Stimulated activated CD8-positive, alpha-beta memory T cell treated with anti-CD3 and anti-CD28 coated beads, Interleukin-15, amount 100 ng/mL, for 1 hour (primary cell): Measurements from ENCODE around the gene INTS13.
"Not testable (repeated sequence)": the region's sequence is repeated elsewhere in the genome, so short reads cannot be mapped to it uniquely, and the experiment has no call there.

Source experiments
- DNase-seq: peaks from one replicate; pipeline ENCODE4 v3.0.0-alpha.2; 2020; ENCODE audit warnings: low read depth

The INTS13 gene

DNA sequence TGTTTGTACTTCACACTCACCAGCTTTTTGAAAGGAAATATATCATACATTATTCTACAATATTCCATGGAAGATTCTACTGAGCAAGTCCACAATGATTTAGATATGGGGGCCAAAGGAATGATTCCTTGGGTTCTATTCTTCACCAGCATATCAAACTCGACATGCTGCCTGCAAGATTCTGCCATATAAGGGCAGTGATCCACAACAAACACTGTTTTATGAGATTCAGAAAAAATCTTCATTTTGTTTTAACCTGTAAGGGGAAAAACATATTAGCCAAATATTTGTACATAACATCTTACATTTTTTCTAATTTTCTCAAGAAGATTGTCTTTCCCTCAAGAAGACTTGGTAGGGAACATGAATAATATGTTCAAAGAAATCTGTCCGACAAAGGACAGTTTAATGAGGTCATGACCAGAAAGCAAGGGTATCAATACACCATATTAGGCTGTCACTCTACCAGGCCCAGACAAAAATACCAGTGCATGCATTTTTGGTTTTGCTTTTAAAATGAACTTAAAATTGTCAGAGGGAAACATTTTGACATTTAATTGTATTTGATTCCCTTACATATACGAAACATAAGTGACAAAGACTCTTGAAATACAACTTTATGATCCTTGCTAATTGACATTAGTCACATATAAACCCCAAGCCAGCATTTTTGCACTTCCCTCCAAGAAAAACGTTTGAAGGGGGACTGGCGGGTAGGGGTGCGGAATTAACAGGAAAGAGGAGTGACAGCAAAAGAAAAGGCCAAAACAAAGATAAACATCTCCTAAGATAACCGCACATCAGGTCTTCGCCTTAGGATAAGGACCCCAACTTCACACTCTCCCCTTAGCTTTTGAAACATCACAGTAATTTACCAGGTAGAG, 980 bp downstream of the INTS13 start:
- no peak for DNase-seq

DNA sequence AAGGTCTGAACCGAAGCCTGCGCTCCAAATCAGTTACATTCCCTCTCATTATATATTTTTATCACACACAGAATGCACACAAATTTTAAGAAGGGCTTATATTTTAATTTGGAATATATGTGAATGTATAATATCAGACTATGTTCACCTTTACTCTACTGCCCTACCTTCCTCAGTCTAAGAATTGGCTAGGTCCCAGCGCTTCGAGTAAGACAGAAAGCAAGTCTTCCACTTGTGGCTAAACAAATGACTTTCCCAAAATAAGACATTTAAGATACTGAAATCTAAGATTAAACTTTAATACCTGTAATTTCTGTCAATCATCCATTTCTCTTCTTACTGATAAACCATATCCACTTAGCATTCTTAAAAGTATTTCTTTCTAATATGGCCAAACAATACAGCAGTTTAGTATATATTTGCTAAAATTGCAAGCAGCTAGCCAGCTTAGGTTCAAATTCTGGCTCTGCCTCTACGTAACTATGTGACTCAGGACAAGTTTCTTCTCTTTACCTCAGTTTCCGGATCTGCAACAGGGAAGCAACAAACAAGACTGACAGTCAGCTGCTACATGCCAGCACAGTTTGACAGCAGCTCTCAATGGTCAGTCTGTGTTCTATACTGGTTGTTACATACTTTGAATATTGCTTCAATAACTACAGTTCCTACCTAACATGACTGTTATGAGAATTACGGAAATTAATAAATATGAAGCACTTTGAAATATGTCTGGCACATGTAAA, 2.0 kb downstream of the INTS13 start:
- DNase-seq: no peak

DNA sequence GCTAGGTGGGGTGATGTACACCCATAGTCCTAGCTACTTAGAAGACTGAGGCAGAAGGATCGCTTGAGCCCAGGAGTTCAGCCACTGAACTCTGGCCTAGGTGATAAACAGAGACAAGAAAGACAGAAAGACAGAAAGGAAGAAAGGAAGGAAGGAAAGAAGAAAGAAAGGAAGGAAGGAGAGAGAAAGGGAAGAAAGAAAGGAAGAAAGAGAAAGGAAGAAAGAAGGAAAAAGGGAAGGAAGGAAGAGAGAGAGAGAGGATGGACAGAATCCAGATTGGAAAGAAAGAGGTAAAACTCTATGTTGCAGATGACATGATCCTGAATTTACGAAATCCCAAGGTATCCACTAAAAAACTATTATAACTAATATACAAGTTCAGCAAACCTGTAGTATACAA, 8.2 kb downstream of the INTS13 start:
- no peak for DNase-seq

DNA sequence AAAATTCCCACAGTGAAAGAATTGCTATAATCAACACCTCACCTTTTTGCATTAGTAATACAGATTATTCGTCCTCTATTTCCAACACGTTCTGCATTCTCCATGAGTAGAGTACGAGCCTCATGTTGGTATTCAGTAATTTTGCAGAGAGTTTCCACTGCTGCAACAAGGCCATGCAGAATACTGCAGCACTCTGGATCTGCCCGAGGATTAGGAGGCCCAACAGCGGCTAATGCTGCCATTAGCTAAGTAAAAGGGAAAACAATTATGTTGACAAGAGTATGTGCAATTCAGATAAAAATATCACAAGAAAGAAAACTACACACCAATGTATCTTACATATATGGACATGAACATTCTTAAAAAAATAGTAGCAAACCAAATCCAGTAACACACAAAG, 9.1 kb downstream of the INTS13 start:
- no peak for DNase-seq

DNA sequence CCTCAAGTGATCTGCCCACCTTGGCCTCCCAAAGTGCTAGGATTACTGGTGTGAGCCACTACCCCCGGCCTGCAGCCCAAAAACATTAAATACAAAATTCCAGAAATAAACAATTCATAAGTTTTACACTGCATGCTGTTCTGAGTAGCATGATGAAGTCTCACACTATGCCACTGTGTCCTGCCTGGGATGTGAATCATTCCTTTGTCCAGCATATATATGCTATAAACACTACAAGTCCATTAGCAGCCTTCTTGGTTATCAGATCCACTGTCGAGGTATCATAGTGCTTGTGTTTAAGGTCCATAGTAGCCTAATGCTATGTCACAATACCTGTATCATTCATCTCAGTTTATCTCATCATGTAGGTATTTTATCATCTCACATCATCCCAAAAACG, 15.9 kb downstream of the INTS13 start:
- no peak for DNase-seq

DNA sequence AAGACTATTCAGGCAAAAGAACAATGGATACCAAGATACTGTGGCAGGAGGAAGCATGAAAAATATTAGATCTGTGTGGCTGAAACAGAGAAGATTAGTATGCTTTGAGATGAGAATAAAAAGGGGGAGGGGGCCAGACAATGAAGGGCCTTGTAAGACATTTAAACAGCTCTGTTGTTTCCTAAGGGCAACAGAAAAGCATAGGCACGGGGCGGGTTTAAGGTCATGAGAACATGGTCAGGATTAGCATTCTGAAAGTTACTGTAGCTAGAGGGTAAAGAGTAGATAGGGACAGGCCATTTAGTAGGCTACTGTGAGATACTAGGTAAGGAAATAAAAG, 18.6 kb downstream of the INTS13 start:
- no peak for DNase-seq

DNA sequence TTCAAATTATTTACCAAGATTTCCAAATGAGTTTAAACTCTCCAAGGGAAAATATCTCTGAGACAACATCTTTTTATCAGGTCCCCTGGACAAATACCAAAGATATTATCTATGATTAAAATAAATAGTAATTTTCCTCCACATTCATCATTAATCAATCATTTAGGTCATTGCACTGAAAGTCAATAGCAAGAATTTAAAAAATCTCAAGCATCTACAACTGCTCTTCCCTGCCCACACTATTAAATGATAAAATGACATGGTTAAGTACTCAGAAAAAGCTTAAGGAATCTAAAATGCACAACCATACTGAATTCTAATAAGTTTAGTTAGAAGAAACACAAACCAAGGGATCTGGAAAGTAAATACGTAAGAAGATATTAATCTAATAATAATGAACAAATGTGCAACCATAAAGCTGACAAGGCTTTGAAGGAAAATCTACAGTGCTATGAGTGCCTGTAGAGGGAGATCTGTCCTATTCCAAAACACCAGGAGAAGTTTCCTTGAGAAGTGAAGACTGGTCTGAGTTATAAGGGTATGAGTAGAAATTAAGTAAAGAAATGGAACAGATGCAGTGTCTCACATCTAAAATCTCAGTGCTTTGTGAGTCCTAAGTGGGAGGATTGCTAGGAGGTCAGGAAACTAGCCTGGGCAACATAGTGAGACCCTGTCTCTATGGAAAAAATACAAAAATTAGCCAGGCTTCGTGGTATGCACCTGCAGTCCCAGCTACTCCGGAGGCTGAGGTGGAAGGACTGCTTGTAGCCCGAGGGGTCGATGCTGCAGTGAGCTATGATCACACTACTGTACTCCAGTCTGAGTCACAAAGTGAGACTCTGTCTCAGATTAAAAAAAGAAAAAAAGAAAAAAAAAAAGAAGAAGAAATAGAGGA, 19.2 kb downstream of the INTS13 start:
- no peak for DNase-seq

DNA sequence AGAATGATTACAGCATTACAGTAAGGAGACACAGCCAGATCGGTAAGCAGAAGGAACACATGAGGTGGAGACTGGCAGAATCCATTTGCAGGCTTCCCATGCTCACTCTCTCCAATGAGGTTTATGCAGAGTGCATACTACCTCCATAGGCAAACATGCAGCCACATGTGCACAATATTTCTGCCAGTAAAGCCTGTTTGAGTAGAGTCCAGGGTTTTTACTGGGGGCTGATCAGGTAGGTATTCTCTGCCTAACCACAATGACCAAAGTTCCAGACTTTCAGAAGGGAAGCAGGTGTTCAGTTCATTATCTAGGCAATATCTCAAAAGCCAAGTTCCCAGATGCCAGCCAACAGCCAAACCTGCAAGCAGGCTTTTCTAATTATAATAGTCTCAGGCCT, 31.1 kb downstream of the INTS13 start:
- DNase-seq: no peak

DNA sequence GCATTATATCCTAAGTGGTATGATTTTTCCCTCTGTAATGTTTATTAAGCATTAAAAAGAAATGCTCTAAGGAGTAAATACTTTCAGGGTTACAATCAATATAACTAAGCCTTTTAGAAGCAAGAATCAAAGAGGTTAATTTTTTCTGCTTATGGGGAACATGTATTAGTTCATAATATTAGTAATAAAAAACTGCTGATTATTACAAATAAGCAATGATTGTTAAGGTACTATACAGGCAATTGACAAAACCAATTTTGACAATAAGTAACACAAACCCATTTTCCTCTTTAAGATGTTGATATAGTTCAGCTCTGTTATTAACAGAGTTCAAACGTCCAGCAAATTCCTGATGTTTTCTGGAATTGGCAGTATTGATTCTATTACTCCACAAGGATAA, 31.8 kb downstream of the INTS13 start:
- DNase-seq: no peak

DNA sequence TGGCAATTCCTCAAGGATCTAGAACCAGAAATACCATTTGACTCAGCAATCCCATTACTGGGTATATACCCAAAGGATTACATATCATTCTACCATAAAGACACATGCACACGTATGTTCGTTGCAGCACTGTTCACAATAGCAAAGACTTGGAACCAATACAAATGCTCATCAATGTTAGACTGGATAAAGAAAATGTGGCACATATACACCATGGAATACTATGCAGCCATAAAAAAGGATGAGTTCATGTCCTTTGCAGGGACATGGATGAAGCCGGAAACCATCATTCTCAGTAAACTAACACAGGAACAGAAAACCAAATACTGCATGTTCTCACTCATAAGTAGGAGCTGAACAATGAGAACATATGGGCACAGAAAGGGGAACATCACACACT, 34.4 kb downstream of the INTS13 start:
- DNase-seq: not testable (repeated sequence)

DNA sequence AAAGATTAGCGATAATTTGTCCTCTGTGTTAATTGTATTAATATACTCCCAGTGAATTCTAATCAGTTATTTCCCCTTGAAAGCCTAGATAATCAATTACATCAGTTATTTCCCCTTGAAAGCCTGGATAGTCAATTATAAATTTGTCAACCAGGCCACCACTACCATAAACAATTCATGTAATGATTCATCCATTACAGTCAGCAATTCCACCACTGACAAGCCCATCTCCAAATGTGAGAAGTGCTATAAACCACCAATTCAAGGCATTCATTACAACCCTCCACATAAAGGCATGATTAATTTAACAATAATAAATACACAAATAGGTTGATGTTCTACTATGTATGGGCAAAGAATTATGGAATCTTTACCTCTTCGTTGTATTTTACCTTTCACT, 40.9 kb downstream of the INTS13 start:
- no peak for DNase-seq

DNA sequence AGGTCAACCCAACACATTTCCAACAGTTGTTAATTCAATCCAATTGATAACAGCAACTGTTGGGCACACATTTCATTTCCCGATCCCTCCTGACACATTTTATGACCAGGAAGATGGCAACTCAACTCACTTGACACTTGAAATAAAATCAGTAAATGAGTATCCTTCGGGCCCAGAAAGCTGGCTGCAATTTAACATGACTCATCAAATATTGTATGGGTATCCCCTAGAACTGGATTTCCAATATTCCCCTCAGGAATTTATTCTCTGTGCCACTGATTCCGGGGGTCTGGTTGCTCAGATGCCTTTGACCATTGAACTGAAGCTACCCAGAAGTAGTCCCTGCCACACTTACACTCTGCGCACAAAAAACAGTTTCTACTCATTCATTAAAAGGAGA, 42.1 kb downstream of the INTS13 start:
- no peak for DNase-seq

DNA sequence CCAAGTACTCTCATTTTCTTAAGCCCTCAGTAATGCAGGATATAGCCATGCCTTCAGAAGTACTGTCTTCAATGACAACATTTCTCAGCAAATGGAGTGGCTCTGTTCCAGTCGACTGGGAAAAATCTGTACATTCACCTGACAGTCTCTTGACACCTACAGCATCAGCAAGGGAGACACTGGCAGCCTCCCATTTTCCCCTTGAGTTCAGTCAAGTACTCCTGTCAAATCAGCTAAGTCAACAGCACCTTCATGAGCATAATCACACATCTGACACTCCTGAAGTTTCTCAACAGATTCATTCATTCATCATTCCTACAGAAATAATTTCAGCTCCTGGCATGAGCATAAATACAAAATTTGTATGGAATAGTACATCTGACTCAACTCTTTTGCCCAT, 46.1 kb downstream of the INTS13 start:
- no peak for DNase-seq

DNA sequence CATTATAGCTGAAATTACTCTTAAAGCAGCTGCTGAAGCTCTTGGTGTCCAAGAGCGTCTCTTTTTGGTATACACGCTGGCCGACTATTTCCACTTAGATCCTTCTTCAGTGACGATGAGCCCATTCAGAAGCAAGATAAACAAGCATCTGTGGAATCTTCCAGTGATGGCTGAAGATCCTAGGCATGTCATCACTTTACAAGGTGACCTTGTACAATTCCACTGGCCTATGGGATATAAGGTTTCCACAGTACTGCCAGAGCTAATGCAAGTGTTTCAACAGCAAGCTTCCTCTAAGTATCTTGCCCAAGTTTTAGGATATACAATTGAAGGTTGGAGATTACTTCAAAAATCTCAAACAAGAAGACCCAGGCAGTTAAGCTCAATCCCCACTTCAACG, 47.0 kb downstream of the INTS13 start:
- no peak for DNase-seq

DNA sequence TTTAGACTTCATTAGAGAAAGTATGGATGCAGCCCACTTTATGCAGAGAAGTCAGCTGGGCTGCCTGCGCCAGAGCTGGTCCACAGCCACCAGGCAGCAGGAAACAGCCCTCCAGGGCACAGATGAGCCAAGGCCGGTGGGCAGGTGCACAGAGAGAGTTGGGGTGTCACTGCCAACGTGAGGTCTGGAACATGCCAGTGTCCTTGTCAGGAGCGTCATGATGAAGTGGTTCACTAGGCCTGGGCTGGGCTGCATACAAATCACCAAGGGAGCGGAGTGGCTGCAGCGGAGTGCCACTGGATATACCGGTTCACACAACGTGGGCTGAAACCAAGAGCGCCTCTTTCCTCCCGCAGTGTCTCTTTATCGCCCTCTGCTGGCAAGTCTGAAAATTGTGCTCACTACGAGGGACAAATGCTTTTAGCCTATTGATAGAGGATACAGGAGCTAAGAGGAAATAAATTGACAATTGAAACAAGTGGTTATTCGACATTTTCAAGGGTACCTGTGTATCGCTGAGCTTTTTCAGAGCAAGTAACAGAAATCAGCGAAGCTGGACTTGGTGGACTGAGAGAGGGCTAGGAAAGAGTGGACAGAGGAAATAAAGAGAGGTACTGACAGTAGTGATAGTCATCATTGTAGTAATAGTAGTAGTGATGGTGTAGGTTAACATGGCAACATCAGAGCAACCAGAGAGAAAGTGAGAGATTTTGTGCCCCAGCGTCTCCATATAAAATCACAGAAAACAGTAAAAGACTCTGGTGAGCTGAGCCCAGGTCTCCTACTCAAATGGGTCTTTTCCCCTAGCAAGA, 52.8 kb downstream of the INTS13 start:
- DNase-seq: peak; percentile 77

DNA sequence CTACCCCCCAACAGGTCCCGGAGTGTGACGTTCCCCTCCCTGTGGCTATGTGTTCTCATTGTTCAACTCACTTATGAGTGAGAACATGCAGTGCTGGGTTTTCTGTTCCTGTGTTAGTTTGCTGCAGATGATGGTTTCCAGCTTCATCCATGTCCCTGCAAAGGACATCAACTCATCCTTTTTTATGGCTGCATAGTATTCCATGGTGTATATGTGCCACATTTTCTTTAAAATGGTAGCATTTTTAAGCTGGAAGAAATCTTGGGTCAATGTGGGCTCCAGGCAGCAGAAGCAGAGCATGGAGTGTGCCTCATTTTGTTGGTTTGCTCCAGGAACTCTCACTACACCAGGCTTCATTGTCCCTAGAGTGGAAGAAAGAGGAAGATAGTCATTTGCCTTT, 57.2 kb downstream of the INTS13 start:
- DNase-seq: no peak

DNA sequence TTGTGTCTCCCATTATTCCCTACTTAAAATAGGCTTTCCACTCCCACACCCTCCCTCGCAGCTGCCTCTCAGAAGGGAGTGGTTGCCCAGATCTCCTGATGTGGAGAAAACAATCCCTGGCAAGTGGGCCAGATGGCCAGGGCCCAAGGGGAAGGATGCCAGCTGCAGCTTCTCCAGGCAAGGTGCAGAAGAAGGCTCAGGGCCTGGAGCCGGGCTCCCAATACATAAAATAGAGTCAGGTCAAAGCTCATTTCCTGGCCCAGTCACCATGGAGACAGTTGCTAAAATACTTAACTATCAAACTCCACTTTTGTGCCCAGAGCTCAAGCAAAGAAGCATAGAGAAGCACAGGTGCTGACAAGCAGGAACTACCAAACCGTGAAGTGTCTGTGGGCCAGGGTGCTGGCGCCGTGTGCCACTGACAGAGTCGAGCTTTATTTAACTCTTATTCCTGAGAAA, 59.1 kb downstream of the INTS13 start:
- DNase-seq: no peak

DNA sequence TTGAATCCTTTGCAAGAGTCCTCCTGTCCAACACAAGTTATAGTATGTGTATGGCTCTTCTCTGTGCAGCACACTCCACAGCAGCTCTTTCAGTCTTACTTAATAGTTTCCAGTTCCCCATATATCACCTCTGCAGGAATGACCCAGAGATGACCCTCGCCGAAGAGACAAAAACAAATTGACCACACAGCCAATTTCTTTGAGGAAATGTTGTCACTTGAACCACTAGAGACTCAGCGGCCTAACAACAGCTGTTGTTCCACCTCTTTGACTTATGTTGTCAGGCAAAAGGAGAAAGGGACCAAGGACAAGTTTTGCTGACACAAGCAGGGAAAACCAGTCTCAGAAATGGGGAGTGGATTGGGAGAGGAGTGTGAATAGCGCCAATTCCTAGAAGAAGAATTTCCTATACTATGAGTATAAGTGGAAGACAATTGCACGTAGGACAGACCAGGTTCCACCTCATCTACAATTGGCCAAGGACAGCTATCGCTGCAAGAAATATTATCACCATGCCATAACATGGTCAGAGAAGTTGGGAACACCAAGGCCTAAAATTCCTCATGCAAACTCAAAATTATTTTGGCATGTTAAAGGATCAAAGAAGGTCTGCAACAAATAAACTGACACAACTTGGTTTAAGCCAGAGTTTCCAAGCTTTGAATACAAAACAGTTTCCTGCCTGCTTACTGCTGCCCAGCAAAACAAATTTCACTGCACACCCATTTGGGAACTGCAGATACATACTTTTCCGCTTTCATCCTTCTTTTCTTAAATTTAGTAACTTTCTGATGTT, 63.1 kb downstream of the INTS13 start:
- no peak for DNase-seq

DNA sequence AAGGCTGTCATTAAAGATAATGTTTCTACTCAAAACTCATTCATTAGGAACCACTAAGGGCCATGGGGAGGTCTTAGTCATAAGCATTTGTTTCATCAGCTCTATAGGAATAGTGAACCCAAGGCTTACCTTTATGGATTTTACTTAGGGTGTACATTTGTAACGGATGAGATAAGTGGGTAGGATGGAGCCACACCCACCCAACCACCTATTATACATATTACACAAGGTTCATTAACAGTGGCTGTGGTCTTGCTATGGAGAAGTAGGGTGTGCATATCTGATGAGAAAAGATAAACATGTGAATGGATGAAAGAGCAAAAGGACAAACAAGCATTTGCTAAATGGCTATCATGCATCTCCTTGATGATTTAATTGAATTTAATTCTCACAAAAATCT, 65.2 kb downstream of the INTS13 start:
- no peak for DNase-seq

DNA sequence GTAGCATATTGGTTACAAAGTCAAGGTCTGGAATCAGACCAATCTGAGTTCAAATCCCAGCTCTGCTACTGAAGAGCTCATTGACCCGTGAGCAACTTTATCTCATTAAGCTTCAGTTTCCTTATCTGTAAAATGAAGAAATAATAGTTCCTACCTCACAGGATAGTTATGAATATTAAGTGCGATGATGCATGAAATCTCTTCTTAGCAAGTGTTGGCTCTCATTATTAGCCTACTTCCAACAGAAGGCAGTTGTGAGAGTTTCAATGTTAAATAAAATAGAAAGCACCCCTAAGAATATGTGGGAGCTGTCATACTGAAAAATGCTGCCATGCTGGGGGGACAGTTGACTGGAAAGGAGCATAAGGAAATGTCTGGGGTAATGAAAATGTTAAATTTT, 65.8 kb downstream of the INTS13 start:
- no peak for DNase-seq
